ENCODE data around the gene FLT4.
A peak's percentile ranks its signal among the peaks of the same experiment; 100 is the strongest.

FLT4 gene

GRCh38 chr5:180604271-180604670 is 45.1 kb downstream of the FLT4 start:
- H3K4me3 Mint-ChIP-seq: no peak overlapping the region
- ATAC-seq (ENCODE audit: low read depth): no peak

GRCh38 chr5:180603076-180603594 is 46.3 kb downstream of the FLT4 start:
- DNase-seq (ENCODE audit: low spot score in 2 of 2) (no peak), ATAC-seq (ENCODE audit: low read depth) (no peak)
- H3K9me3 Mint-ChIP-seq: no peaks in the 10 kb centered on the region
- peaks cover 5% of the 10 kb centered on the region for H3K4me1 Mint-ChIP-seq
- H3K36me3 Mint-ChIP-seq: no peaks in the 10 kb centered on the region
- H3K4me3 Mint-ChIP-seq: no peak overlapping the region
- peaks cover 10% of the 10 kb centered on the region for H3K27me3 Mint-ChIP-seq
- no peak overlapping the region for H3K27ac Mint-ChIP-seq

More at GRCh38 chr5:180604271-180604670, 45.1 kb downstream of the FLT4 start:
- Mint-ChIP-seq H3K9me3 (no peaks in the 10 kb centered on the region), H3K27ac (no peak overlapping the region), H3K27me3 (peaks cover 11% of the 10 kb centered on the region), H3K36me3 (no peaks in the 10 kb centered on the region), H3K4me1 (peaks cover 5% of the 10 kb centered on the region)
- DNase-seq (ENCODE audit: low spot score in 2 of 2): no peak

- no peak for ATAC-seq (ENCODE audit: low read depth)
These were observed 46.8 kb downstream of the FLT4 start for GRCh38 chr5:180602481-180603075.

GRCh38 chr5:180601591-180602480 is 47.6 kb downstream of the FLT4 start:
- H3K27me3 Mint-ChIP-seq: peaks cover 10% of the 10 kb centered on the region
- no peaks in the 10 kb centered on the region for H3K9me3 Mint-ChIP-seq
- peaks cover 5% of the 10 kb centered on the region for H3K4me1 Mint-ChIP-seq
- DNase-seq (ENCODE audit: low spot score in 2 of 2) (no peak), ATAC-seq (ENCODE audit: low read depth) (no peak)
- H3K4me3 Mint-ChIP-seq: no peak overlapping the region
- no peak overlapping the region for H3K27ac Mint-ChIP-seq
- no peaks in the 10 kb centered on the region for H3K36me3 Mint-ChIP-seq

More at GRCh38 chr5:180602481-180603075, 46.8 kb downstream of the FLT4 start:
- Mint-ChIP-seq H3K36me3 (no peaks in the 10 kb centered on the region), H3K27me3 (peaks cover 10% of the 10 kb centered on the region), H3K4me1 (peaks cover 5% of the 10 kb centered on the region), H3K27ac (no peak overlapping the region), H3K4me3 (no peak overlapping the region), H3K9me3 (no peaks in the 10 kb centered on the region)
- no peak for DNase-seq (ENCODE audit: low spot score in 2 of 2)

- no peaks in the 10 kb centered on the region for H3K4me1 Mint-ChIP-seq
- H3K4me3 Mint-ChIP-seq: no peak overlapping the region
- peaks cover 6% of the 10 kb centered on the region for H3K27me3 Mint-ChIP-seq
- ATAC-seq (ENCODE audit: low read depth): no peak
- peak in 1 of 2 donors; percentile 4 for DNase-seq (ENCODE audit: low spot score in 2 of 2)
- H3K27ac Mint-ChIP-seq: no peak overlapping the region
- no peaks in the 10 kb centered on the region for H3K36me3 Mint-ChIP-seq
- H3K9me3 Mint-ChIP-seq: no peaks in the 10 kb centered on the region
These were observed 48.8 kb downstream of the FLT4 start for GRCh38 chr5:180600554-180601041.

GRCh38 chr5:180599981-180600553 is 49.3 kb downstream of the FLT4 start:
- H3K27ac Mint-ChIP-seq: no peak overlapping the region
- no peak for DNase-seq (ENCODE audit: low spot score in 2 of 2)
- H3K36me3 Mint-ChIP-seq: no peaks in the 10 kb centered on the region
- no peak for ATAC-seq (ENCODE audit: low read depth)
- no peak overlapping the region for H3K4me3 Mint-ChIP-seq
- H3K9me3 Mint-ChIP-seq: no peaks in the 10 kb centered on the region
- peaks cover 6% of the 10 kb centered on the region for H3K27me3 Mint-ChIP-seq
- no peaks in the 10 kb centered on the region for H3K4me1 Mint-ChIP-seq

- no peak overlapping the region for H3K27ac Mint-ChIP-seq
- no peak for ATAC-seq (ENCODE audit: low read depth)
- DNase-seq (ENCODE audit: low spot score in 2 of 2): no peak
- peaks cover 9% of the 10 kb centered on the region for H3K27me3 Mint-ChIP-seq
- no peak overlapping the region for H3K4me3 Mint-ChIP-seq
- no peaks in the 10 kb centered on the region for H3K36me3 Mint-ChIP-seq
- H3K9me3 Mint-ChIP-seq: no peaks in the 10 kb centered on the region
- no peaks in the 10 kb centered on the region for H3K4me1 Mint-ChIP-seq
These were observed 49.8 kb downstream of the FLT4 start for GRCh38 chr5:180599590-180599914.

- ATAC-seq (ENCODE audit: low read depth) (no peak), DNase-seq (ENCODE audit: low spot score in 2 of 2) (no peak)
- Mint-ChIP-seq H3K36me3 (no peaks in the 10 kb centered on the region), H3K27me3 (peaks cover 9% of the 10 kb centered on the region), H3K9me3 (no peaks in the 10 kb centered on the region), H3K27ac (no peak overlapping the region), H3K4me3 (no peak overlapping the region), H3K4me1 (no peaks in the 10 kb centered on the region)
These were observed 50.4 kb downstream of the FLT4 start for GRCh38 chr5:180598797-180599589.

GRCh38 chr5:180598316-180598701 is 51.1 kb downstream of the FLT4 start:
- peak in 1 of 2 donors; percentile 6 for DNase-seq (ENCODE audit: low spot score in 2 of 2)
- no peak for ATAC-seq (ENCODE audit: low read depth)
- H3K4me1 Mint-ChIP-seq: no peaks in the 10 kb centered on the region
- H3K36me3 Mint-ChIP-seq: no peaks in the 10 kb centered on the region
- H3K9me3 Mint-ChIP-seq: no peaks in the 10 kb centered on the region
- H3K27ac Mint-ChIP-seq: no peak overlapping the region
- H3K27me3 Mint-ChIP-seq: peaks cover 12% of the 10 kb centered on the region
- no peak overlapping the region for H3K4me3 Mint-ChIP-seq

- H3K36me3 Mint-ChIP-seq: no peaks in the 10 kb centered on the region
- H3K27me3 Mint-ChIP-seq: peaks cover 16% of the 10 kb centered on the region
- ATAC-seq (ENCODE audit: low read depth) (no peak), DNase-seq (ENCODE audit: low spot score in 2 of 2) (no peak)
- no peaks in the 10 kb centered on the region for H3K4me1 Mint-ChIP-seq
- no peak overlapping the region for H3K27ac Mint-ChIP-seq
- no peaks in the 10 kb centered on the region for H3K9me3 Mint-ChIP-seq
- H3K4me3 Mint-ChIP-seq: no peak overlapping the region
These were observed 52.6 kb downstream of the FLT4 start for GRCh38 chr5:180596668-180597231.

- no peak for DNase-seq (ENCODE audit: low spot score in 2 of 2)
- Mint-ChIP-seq H3K36me3 (no peaks in the 10 kb centered on the region), H3K4me1 (no peaks in the 10 kb centered on the region), H3K27ac (no peak overlapping the region), H3K4me3 (no peak overlapping the region), H3K9me3 (no peaks in the 10 kb centered on the region), H3K27me3 (peaks cover 16% of the 10 kb centered on the region)
- no peak for ATAC-seq (ENCODE audit: low read depth)
These were observed 53.2 kb downstream of the FLT4 start for GRCh38 chr5:180596115-180596667.

GRCh38 chr5:180595381-180596114 is 53.9 kb downstream of the FLT4 start:
- Mint-ChIP-seq H3K36me3 (no peaks in the 10 kb centered on the region), H3K4me1 (no peaks in the 10 kb centered on the region), H3K27ac (no peak overlapping the region), H3K27me3 (peaks cover 16% of the 10 kb centered on the region), H3K9me3 (no peaks in the 10 kb centered on the region), H3K4me3 (no peak overlapping the region)
- ATAC-seq (ENCODE audit: low read depth): no peak
- DNase-seq (ENCODE audit: low spot score in 2 of 2): no peak

- ATAC-seq (ENCODE audit: low read depth) (no peak), DNase-seq (ENCODE audit: low spot score in 2 of 2) (no peak)
- peaks cover 13% of the 10 kb centered on the region for H3K27me3 Mint-ChIP-seq
- no peak overlapping the region for H3K4me3 Mint-ChIP-seq
- no peaks in the 10 kb centered on the region for H3K9me3 Mint-ChIP-seq
- H3K4me1 Mint-ChIP-seq: no peaks in the 10 kb centered on the region
- H3K36me3 Mint-ChIP-seq: no peaks in the 10 kb centered on the region
- no peak overlapping the region for H3K27ac Mint-ChIP-seq
These were observed 54.4 kb downstream of the FLT4 start for GRCh38 chr5:180595046-180595379.

All from memory B cell (primary cell).